ENCODE measurements around the gene ZFP3. TPM values are rescaled to one million over a fixed set of nuclear protein-coding genes. Genes with fewer than 3 reads are reported as not detected.
"Not testable (repeated sequence)": the region's sequence is repeated elsewhere in the genome, so short reads cannot be mapped to it uniquely, and the experiment has no call there.

The ZFP3 gene
- polyA plus RNA-seq, 4 donors: 2.7 to 9.5 (median 3.7) TPM

GRCh38 chr17:5142877-5143276 lies 64.6 kb downstream of the ZFP3 start:
- not testable (repeated sequence) for H3K4me1 ChIP-seq (ENCODE audit: control insufficient read depth in 3 of 3, insufficient read depth in 2 of 3, low read depth in 1 of 3, low read length in 2 of 3); H3K27ac ChIP-seq (ENCODE audit: low read depth in 1 of 3, low read length in 2 of 3); FAIRE-seq; H3K4me3 ChIP-seq (ENCODE audit: low read depth in 1 of 3, low read length in 3 of 3); H3K27me3 ChIP-seq (ENCODE audit: control insufficient read depth in 3 of 3, insufficient read depth in 3 of 3, low read length in 3 of 3); H3K9me3 ChIP-seq (ENCODE audit: control insufficient read depth in 2 of 2, insufficient read depth in 1 of 2, low read depth in 1 of 2, low read length in 1 of 2); H3K36me3 ChIP-seq (ENCODE audit: control insufficient read depth in 3 of 3, insufficient read depth in 2 of 3, low read depth in 1 of 3, low read length in 3 of 3); DNase-seq
- 88 to 92% (median 91%) methylated on average over 10 to 15 of the region's 18 CpGs for WGBS, 3 donors

Other genes with a start within 250 kb of the ZFP3 start
- 100 to 1,000 TPM in 1 of 4 donors, 10 to 100 TPM in 3; 49.2 to 110 (median 64.7) TPM for gene MINK1, start 245.1 kb upstream of the ZFP3 start, polyA plus RNA-seq
- gene C17orf107, start 178.9 kb upstream of the ZFP3 start, polyA plus RNA-seq: 1 to 10 TPM in 2 of 4 donors, under 1 TPM in 2; 0.45 to 2.2 (median 1.2) TPM
- under 1 TPM; 0.27 to 0.66 (median 0.41) TPM for gene CHRNE, start 175.4 kb upstream of the ZFP3 start, polyA plus RNA-seq
- gene GP1BA, start 146.2 kb upstream of the ZFP3 start, polyA plus RNA-seq: 1 to 10 TPM in 1 of 4 donors, under 1 TPM in 1, not detected in 2; 0.06 to 1.4 TPM
- 10 to 100 TPM; 46.1 to 79.2 (median 60.8) TPM for gene SLC25A11, start 138.4 kb upstream of the ZFP3 start, polyA plus RNA-seq
- gene RNF167, start 138.2 kb upstream of the ZFP3 start, polyA plus RNA-seq: 100 to 1,000 TPM; 108 to 132 (median 123) TPM
- 1,000 to 10,000 TPM in 1 of 4 donors, 100 to 1,000 TPM in 3; 501 to 1,180 (median 908) TPM for gene PFN1, start 129.9 kb upstream of the ZFP3 start, polyA plus RNA-seq
- 10 to 100 TPM; 10.7 to 98.0 (median 27.5) TPM for gene ENO3, start 127.3 kb upstream of the ZFP3 start, polyA plus RNA-seq
- gene SPAG7, start 110.7 kb upstream of the ZFP3 start, polyA plus RNA-seq: 100 to 1,000 TPM in 1 of 4 donors, 10 to 100 TPM in 3; 76.7 to 101 (median 80.0) TPM
- gene CAMTA2, start 90.8 kb upstream of the ZFP3 start, polyA plus RNA-seq: 10 to 100 TPM; 34.1 to 93.7 (median 58.6) TPM
- gene INCA1, start 80.9 kb upstream of the ZFP3 start, polyA plus RNA-seq: 1 to 10 TPM; 2.1 to 4.9 (median 4.0) TPM
- gene KIF1C, start 80.5 kb upstream of the ZFP3 start, polyA plus RNA-seq: 100 to 1,000 TPM in 1 of 4 donors, 10 to 100 TPM in 3; 67.4 to 141 (median 82.5) TPM
- gene SLC52A1, start 43.0 kb upstream of the ZFP3 start, polyA plus RNA-seq: 10 to 100 TPM in 3 of 4 donors, 1 to 10 TPM in 1; 1.9 to 44.5 (median 29.5) TPM
- 10 to 100 TPM in 1 of 4 donors, 1 to 10 TPM in 3; 6.3 to 11.2 (median 8.3) TPM for gene ZNF232, start 33.4 kb downstream of the ZFP3 start, polyA plus RNA-seq
- gene USP6, start 37.6 kb downstream of the ZFP3 start, polyA plus RNA-seq: under 1 TPM in 2 of 4 donors, not detected in 2; 0.03 to 0.44 TPM
- gene ZNF594, start 113.4 kb downstream of the ZFP3 start, polyA plus RNA-seq: 10 to 100 TPM in 1 of 4 donors, 1 to 10 TPM in 1, under 1 TPM in 2; 0.22 to 14.0 (median 0.94) TPM
- gene SCIMP, start 156.4 kb downstream of the ZFP3 start, polyA plus RNA-seq: 1 to 10 TPM in 3 of 4 donors, under 1 TPM in 1; 0.22 to 4.4 (median 3.0) TPM
- gene RABEP1, start 203.8 kb downstream of the ZFP3 start, polyA plus RNA-seq: 10 to 100 TPM; 14.5 to 37.1 (median 16.0) TPM

Measured in small intestine (tissue), 7 donors.